Neural crest cell (in vitro differentiated cells): Measurements from ENCODE around the gene VAMP2. TPM values are rescaled to one million over a fixed set of nuclear protein-coding genes. Genes with fewer than 3 reads are reported as not detected.

ENCODE experiments used
- DNase-seq: peaks from one replicate; pipeline ENCODE4 v3.0.0; 2021; ENCODE audit warnings: low read depth, mixed read lengths, low spot score
- H3K27ac Mint-ChIP-seq: one replicate; pipeline ENCODE4 v1.8.0; 2021; ENCODE audit warnings: mild to moderate bottlenecking, mixed read lengths; ENCODE audit not compliant: unreplicated experiment
- H3K27me3 Mint-ChIP-seq: 2 replicates; pipeline ENCODE4 v1.8.0; 2021; ENCODE audit warnings: low read depth, mild to moderate bottlenecking, mixed read lengths
- H3K36me3 Mint-ChIP-seq: 2 replicates; pipeline ENCODE4 v1.8.0; 2021; ENCODE audit warnings: low read depth, mild to moderate bottlenecking, mixed read lengths
- H3K4me1 Mint-ChIP-seq: 2 replicates; pipeline ENCODE4 v1.8.0; 2021; ENCODE audit warnings: mixed read lengths
- H3K4me3 Mint-ChIP-seq: one replicate; pipeline ENCODE4 v1.8.0; 2021; ENCODE audit warnings: mild to moderate bottlenecking, mixed read lengths
- H3K9me3 Mint-ChIP-seq: 2 replicates; pipeline ENCODE4 v1.8.0; 2021; ENCODE audit warnings: mixed read lengths
- CTCF ChIP-seq: fragments of 200-600 bp; sonication (generic); conservative IDR thresholded peaks from 2 replicates; pipeline ENCODE4 v1.5.0; 2021; ENCODE audit warnings: antibody characterized with exemption, mild to moderate bottlenecking
- total RNA-seq: library from RNA; stranded (reverse); gene quantifications from 2 replicates; pipeline ENCODE4 v1.2.1, GENCODE V29; 2021

Gene VAMP2
- total RNA-seq, 1 donor from 2014 or later: 49.7 TPM

DNA sequence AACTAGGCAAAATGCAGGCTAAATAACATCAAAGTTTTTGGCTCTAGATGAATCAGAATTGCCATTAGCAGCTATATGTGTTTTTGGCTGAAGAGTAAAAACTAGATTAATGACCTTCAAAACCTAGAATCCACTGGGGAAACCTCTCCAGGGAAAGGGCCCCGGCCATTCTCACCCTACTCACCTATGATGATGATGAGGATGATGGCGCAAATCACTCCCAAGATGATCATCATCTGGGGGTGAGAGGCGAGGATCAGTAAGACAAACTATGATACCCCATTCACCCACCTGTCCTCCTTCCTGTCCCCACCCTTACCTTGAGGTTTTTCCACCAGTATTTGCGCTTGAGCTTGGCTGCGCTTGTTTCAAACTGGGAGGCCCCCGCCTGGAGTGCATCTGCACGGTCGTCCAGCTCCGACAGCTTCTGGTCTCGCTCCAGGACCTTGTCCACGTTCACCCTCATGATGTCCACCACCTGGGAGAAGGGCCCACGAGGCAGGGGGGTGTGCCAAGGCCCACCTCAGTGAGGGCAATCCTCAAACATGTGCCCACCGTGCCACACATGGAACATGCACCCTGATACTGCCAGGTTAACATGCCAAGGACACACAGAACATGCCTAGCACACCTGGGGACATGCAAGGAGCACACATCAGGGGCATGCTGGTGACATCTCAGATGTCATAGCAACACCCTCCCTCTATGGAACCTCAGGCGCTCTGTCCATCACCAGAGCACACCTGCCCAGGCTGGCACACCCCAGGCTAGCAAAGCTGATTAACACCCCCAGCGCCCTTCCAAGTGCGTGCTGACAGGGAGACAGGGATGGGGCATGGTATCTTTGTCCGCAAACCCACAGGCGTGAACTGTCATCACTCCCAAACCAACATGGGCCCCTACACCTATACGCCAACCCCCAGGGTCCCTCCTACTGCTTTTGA is 1.2 kb downstream of the VAMP2 start:
- Mint-ChIP-seq H3K27ac (peak overlapping the region; percentile 62), H3K4me3 (peak overlapping the region; percentile 80), H3K4me1 (peaks cover 46% of the 10 kb centered on the region), H3K27me3 (peaks cover 2% of the 10 kb centered on the region), H3K9me3 (no peaks in the 10 kb centered on the region), H3K36me3 (peaks cover 12% of the 10 kb centered on the region)
- no peak for TF ChIP-seq CTCF
- DNase-seq: no peak

DNA sequence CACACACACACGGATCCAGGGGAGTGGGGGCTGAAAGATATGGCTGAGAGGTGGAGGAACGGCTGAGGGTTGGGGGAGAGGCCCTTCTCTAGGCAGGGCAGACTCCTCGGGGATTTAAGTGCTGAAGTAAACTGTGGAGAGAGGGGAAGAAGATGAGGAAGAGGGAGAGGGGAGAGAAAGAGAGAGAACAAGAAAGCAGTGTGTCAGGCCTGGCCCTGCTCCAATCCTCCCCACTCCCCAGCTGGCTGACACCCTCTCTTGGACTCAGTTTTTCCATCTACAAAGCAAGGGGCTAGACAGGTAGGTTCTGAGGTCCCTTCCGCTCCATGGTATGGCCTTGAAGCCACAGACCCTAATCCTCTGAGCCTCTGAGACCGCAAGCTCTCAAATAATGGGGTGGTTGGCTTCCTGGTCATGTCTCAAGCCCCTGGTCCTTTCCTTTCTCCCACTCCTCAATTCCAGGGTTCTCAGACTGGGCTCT is 2.0 kb downstream of the VAMP2 start:
- Mint-ChIP-seq H3K27ac (no peak overlapping the region), H3K27me3 (peaks cover 2% of the 10 kb centered on the region), H3K4me3 (peak overlapping the region; percentile 80), H3K9me3 (no peaks in the 10 kb centered on the region), H3K36me3 (peaks cover 12% of the 10 kb centered on the region), H3K4me1 (peaks cover 46% of the 10 kb centered on the region)
- DNase-seq: no peak
- TF ChIP-seq CTCF: no peak

- no peak for DNase-seq
- peaks cover 2% of the 10 kb centered on the region for H3K27me3 Mint-ChIP-seq
- H3K27ac Mint-ChIP-seq: no peak overlapping the region
- peak overlapping the region; percentile 80 for H3K4me3 Mint-ChIP-seq
- peaks cover 46% of the 10 kb centered on the region for H3K4me1 Mint-ChIP-seq
- H3K9me3 Mint-ChIP-seq: no peaks in the 10 kb centered on the region
- no peak for TF ChIP-seq CTCF
- H3K36me3 Mint-ChIP-seq: peaks cover 12% of the 10 kb centered on the region
Observed at GRCh38 chr17:8160224-8160577, 2.5 kb downstream of the VAMP2 start.

- Mint-ChIP-seq H3K36me3 (peaks cover 12% of the 10 kb centered on the region), H3K27me3 (peaks cover 2% of the 10 kb centered on the region), H3K9me3 (no peaks in the 10 kb centered on the region), H3K4me1 (peaks cover 41% of the 10 kb centered on the region), H3K4me3 (peak overlapping the region; percentile 80), H3K27ac (no peak overlapping the region)
- no peak for TF ChIP-seq CTCF
- no peak for DNase-seq
Observed at GRCh38 chr17:8159459-8160223, 3.1 kb downstream of the VAMP2 start.

DNA sequence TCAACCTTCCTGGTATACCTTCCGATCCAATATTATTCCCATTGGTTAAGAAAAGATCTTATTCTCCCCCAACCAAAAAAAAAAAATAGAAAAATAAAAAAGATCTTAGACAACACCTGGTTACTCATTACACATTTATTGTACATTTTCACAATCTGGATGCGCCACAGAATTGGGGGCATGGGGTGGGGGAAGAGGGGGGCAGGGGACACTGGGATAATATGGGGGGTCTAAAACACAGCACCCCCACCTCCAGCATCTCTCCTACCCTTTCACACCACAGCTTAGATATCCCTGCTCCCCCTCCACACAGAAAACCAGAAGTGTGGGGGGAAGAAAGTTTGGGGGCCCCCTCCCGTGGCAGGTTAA is 3.7 kb downstream of the VAMP2 start:
- H3K27me3 Mint-ChIP-seq: peaks cover 2% of the 10 kb centered on the region
- H3K27ac Mint-ChIP-seq: no peak overlapping the region
- H3K9me3 Mint-ChIP-seq: no peaks in the 10 kb centered on the region
- peaks cover 12% of the 10 kb centered on the region for H3K36me3 Mint-ChIP-seq
- no peak for TF ChIP-seq CTCF
- H3K4me1 Mint-ChIP-seq: peaks cover 35% of the 10 kb centered on the region
- peak overlapping the region; percentile 93 for H3K4me3 Mint-ChIP-seq
- no peak for DNase-seq
